Hepatocyte (in vitro differentiated cells): ENCODE results near the gene KLHL26.

Source experiments
- CTCF ChIP-seq: fragments of 200-600 bp; sonication (generic); IDR thresholded peaks from 2 replicates; pipeline ENCODE4 v1.5.1; 2016; ENCODE audit warnings: antibody characterized with exemption, mild to moderate bottlenecking; ENCODE audit not compliant: poor library complexity
- EZH2phosphoT487 ChIP-seq: fragments of 200-600 bp; sonication (generic); IDR thresholded peaks from one replicate; pipeline ENCODE4 v1.6.1; 2018; ENCODE audit warnings: antibody characterized with exemption, mild to moderate bottlenecking, low read depth, moderate library complexity; ENCODE audit not compliant: unreplicated experiment, severe bottlenecking

GRCh38 chr19:18685597-18686190 is 48.9 kb downstream of the KLHL26 start:
- TF ChIP-seq CTCF: no peak
- TF ChIP-seq EZH2phosphoT487: no peak
